ENCODE results near the gene MED19.
A peak's percentile ranks its signal among the peaks of the same experiment; 100 is the strongest.

The MED19 gene

GRCh38 chr11:57680552-57680874 is 31.5 kb downstream of the MED19 start:
- ATAC-seq (replicated peaks) (no peak), DNase-seq (no peak)
- Mint-ChIP-seq H3K9me3 (no peaks in the 10 kb centered on the region), H3K36me3 (peaks cover 45 to 62% of the 10 kb centered on the region in 2 donors), H3K4me3 (no peak overlapping the region), H3K4me1 (peaks cover 19 to 50% of the 10 kb centered on the region in 2 donors), H3K27ac (no peak overlapping the region), H3K27me3 (no peaks in the 10 kb centered on the region)

- ATAC-seq (replicated peaks) (no peak), DNase-seq (no peak)
- Mint-ChIP-seq H3K36me3 (peaks cover 37 to 55% of the 10 kb centered on the region in 2 donors), H3K4me1 (peaks cover 22 to 55% of the 10 kb centered on the region in 2 donors), H3K9me3 (no peaks in the 10 kb centered on the region), H3K27me3 (no peaks in the 10 kb centered on the region), H3K27ac (no peak overlapping the region), H3K4me3 (no peak overlapping the region)
These were observed 32.6 kb downstream of the MED19 start for GRCh38 chr11:57679396-57679795.

GRCh38 chr11:57675176-57675941 is 36.7 kb downstream of the MED19 start:
- DNase-seq (no peak), ATAC-seq (replicated peaks) (peak in 1 of 2 donors; percentile 53)
- Mint-ChIP-seq H3K27me3 (no peaks in the 10 kb centered on the region), H3K36me3 (peaks cover 33 to 43% of the 10 kb centered on the region in 2 donors), H3K4me3 (no peak overlapping the region), H3K4me1 (peaks cover 22 to 55% of the 10 kb centered on the region in 2 donors), H3K9me3 (no peaks in the 10 kb centered on the region), H3K27ac (peak overlapping the region; percentile 77)

GRCh38 chr11:57674251-57674650 is 37.8 kb downstream of the MED19 start:
- peak overlapping the region; percentile 66 for H3K27ac Mint-ChIP-seq
- H3K36me3 Mint-ChIP-seq, result peaks cover 29 to 43% of the 10 kb centered on the region in 2 donors
- no peaks in the 10 kb centered on the region for H3K27me3 Mint-ChIP-seq
- no peak for DNase-seq
- peaks cover 29 to 59% of the 10 kb centered on the region in 2 donors for H3K4me1 Mint-ChIP-seq
- H3K4me3 Mint-ChIP-seq, result no peak overlapping the region
- no peaks in the 10 kb centered on the region for H3K9me3 Mint-ChIP-seq
- ATAC-seq (replicated peaks), result no peak

- ATAC-seq (replicated peaks) (peak; percentile 13 to 15), DNase-seq (peak; percentile 43)
- Mint-ChIP-seq H3K4me1 (peaks cover 22 to 40% of the 10 kb centered on the region in 2 donors), H3K9me3 (no peaks in the 10 kb centered on the region), H3K27ac (peak overlapping the region; percentile 100), H3K4me3 (peak overlapping the region; percentile 98 to 99), H3K27me3 (no peaks in the 10 kb centered on the region), H3K36me3 (peaks cover 20 to 22% of the 10 kb centered on the region in 2 donors)
These were observed 43.6 kb downstream of the MED19 start for GRCh38 chr11:57668434-57668782.

GRCh38 chr11:57667736-57668433 is 44.1 kb downstream of the MED19 start, which contains the start of gene ZDHHC5:
Gene ZDHHC5 (plus strand): TSS chr11:57668114. CDS start chr11:57673091, 4,977 bp downstream.
- ATAC-seq (replicated peaks), result peak; percentile 88
- Mint-ChIP-seq H3K27ac (peak within 1 kb of the TSS; percentile 100), H3K36me3 (peaks cover 16 to 17% of the 10 kb centered on the region in 2 donors), H3K4me3 (peak within 1 kb of the TSS; percentile 98 to 99), H3K27me3 (no peaks in the 10 kb centered on the region), H3K4me1 (peaks cover 19 to 37% of the 10 kb centered on the region in 2 donors), H3K9me3 (no peaks in the 10 kb centered on the region)
- DNase-seq, result peak; percentile 100

- Mint-ChIP-seq H3K9me3 (no peaks in the 10 kb centered on the region), H3K4me3 (peak overlapping the region; percentile 98 to 99), H3K36me3 (peaks cover 17 to 19% of the 10 kb centered on the region in 2 donors), H3K4me1 (peaks cover 18 to 41% of the 10 kb centered on the region in 2 donors), H3K27me3 (no peaks in the 10 kb centered on the region), H3K27ac (peak overlapping the region; percentile 100)
- ATAC-seq (replicated peaks) (peak; percentile 69 to 73), DNase-seq (peak; percentile 92)
These were observed 44.8 kb downstream of the MED19 start for GRCh38 chr11:57667117-57667735.

- ATAC-seq (replicated peaks), result no peak
- Mint-ChIP-seq H3K9me3 (no peaks in the 10 kb centered on the region), H3K27ac (no peak overlapping the region), H3K27me3 (no peaks in the 10 kb centered on the region), H3K4me3 (no peak overlapping the region), H3K36me3 (peaks cover 20 to 41% of the 10 kb centered on the region in 2 donors), H3K4me1 (peaks cover 9 to 29% of the 10 kb centered on the region in 2 donors)
- no peak for DNase-seq
These were observed 48.0 kb downstream of the MED19 start for GRCh38 chr11:57663975-57664374.

- DNase-seq (no peak), ATAC-seq (replicated peaks) (no peak)
- Mint-ChIP-seq H3K9me3 (no peaks in the 10 kb centered on the region), H3K4me3 (no peak overlapping the region), H3K36me3 (peaks cover 16 to 41% of the 10 kb centered on the region in 2 donors), H3K4me1 (peaks cover 14 to 32% of the 10 kb centered on the region in 2 donors), H3K27ac (no peak overlapping the region), H3K27me3 (no peaks in the 10 kb centered on the region)
These were observed 49.1 kb downstream of the MED19 start for GRCh38 chr11:57662893-57663292.

- Mint-ChIP-seq H3K36me3 (peaks cover 13 to 42% of the 10 kb centered on the region in 2 donors), H3K9me3 (no peaks in the 10 kb centered on the region), H3K27me3 (no peaks in the 10 kb centered on the region), H3K4me1 (peaks cover 14 to 31% of the 10 kb centered on the region in 2 donors), H3K27ac (no peak overlapping the region), H3K4me3 (no peak overlapping the region)
- ATAC-seq (replicated peaks) (no peak), DNase-seq (no peak)
These were observed 52.3 kb downstream of the MED19 start for GRCh38 chr11:57659669-57660068.

GRCh38 chr11:57658023-57658361 is 54.0 kb downstream of the MED19 start:
- H3K27ac Mint-ChIP-seq, result peak overlapping the region; percentile 98
- H3K27me3 Mint-ChIP-seq, result no peaks in the 10 kb centered on the region
- DNase-seq (no peak), ATAC-seq (replicated peaks) (peak in 1 of 2 donors; percentile 28)
- H3K4me3 Mint-ChIP-seq, result peak overlapping the region; percentile 89 to 100
- peaks cover 8 to 33% of the 10 kb centered on the region in 2 donors for H3K36me3 Mint-ChIP-seq
- peaks cover 17 to 33% of the 10 kb centered on the region in 2 donors for H3K4me1 Mint-ChIP-seq
- no peaks in the 10 kb centered on the region for H3K9me3 Mint-ChIP-seq

GRCh38 chr11:57657194-57658022 is 54.6 kb downstream of the MED19 start, which contains the start of gene CLP1:
Gene CLP1 (plus strand): TSS chr11:57657762. CDS start chr11:57659477, 1,715 bp downstream.
- ATAC-seq (replicated peaks), result peak; percentile 98 to 99
- no peaks in the 10 kb centered on the region for H3K9me3 Mint-ChIP-seq
- H3K36me3 Mint-ChIP-seq, result peaks cover 6 to 27% of the 10 kb centered on the region in 2 donors
- H3K4me3 Mint-ChIP-seq, result peak within 1 kb of the TSS; percentile 89 to 100
- peaks cover 15 to 30% of the 10 kb centered on the region in 2 donors for H3K4me1 Mint-ChIP-seq
- H3K27ac Mint-ChIP-seq, result peak within 1 kb of the TSS; percentile 98
- no peaks in the 10 kb centered on the region for H3K27me3 Mint-ChIP-seq
- DNase-seq, result peak; percentile 97

GRCh38 chr11:57656885-57657193 is 55.2 kb downstream of the MED19 start:
- Mint-ChIP-seq H3K36me3 (peaks cover 2 to 23% of the 10 kb centered on the region in 2 donors), H3K9me3 (no peaks in the 10 kb centered on the region), H3K4me1 (peaks cover 13 to 26% of the 10 kb centered on the region in 2 donors), H3K4me3 (peak overlapping the region; percentile 89 to 100), H3K27me3 (no peaks in the 10 kb centered on the region), H3K27ac (peak overlapping the region; percentile 86)
- ATAC-seq (replicated peaks), result no peak
- DNase-seq, result no peak

Data from stimulated activated naive B cell treated with anti-CD40 and anti-IgM and Interleukin-4, amounts not matched to agents 10 μg/mL and 1 μg/mL and 100 μg/mL, for 72 hours (primary cell).